ENCODE measurements around the gene PLA2G4B.
A peak's percentile ranks its signal among the peaks of the same experiment; 100 is the strongest.

Gene PLA2G4B

DNA sequence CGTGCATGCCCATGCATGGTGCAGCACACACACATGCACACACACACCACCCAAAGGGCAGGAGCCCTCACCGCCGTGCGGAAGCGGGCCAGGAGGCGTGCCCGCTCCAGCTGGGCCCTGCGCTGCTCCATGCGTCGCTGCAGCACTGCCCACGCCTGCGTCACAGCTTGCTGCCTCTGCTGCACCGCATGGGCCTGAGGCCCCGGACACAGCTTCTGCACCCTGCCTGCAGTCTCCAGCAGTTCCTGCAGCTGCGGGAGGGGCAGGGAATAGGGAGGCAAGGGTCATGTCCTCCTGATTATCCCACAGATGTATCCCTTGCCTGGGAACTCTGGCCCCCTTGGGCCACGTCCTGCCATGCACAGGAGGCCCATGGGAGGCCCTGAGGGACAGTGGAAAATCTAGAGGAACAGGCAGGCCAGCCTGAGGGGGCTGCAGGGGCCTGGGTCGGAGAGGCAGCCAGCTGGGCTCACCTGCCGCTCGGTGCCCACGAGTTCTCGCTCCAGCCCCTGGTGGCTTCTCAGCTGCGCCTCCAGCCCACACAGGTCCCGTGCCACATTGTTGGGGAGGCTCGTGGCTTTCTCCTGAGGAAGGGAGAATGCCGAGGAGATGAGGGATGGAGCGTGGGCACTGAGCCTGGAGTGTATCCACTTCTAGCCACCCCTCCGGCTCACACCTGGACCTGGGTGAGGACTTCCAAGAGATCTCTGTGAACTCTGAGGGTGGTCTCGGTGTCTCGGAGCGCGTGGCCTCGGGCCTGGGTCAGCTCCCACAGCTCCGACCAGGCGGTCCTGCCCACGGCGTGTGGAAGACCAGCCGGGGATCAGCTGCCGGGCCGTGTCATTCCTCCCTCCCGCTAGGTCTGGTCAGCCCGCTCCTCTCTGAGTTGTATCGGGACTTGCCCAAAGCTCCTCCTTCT lies 31.4 kb downstream of the PLA2G4B start:
- no peak for DNase-seq (ENCODE audit: low read depth in 2 of 2)

DNA sequence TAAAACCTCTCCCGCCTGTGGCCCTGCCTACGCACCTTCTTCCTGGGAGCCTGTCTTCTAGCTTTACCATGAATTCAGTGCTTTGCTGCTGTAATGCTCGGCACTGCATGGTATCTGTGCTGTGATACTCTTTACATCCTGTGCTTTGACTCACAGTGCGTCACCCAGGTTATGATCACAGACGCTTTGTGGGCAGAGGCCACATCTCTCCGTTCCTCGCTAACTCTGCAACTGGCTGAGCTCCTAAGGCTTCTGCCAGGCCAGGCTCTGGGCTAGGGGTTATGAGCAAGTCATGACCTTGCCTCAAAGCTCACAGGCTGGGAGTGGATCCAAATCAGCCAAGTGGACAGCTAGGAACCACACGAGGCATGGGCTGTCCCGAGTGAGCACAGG lies 32.0 kb downstream of the PLA2G4B start:
- peak; percentile 36 to 38 for DNase-seq (ENCODE audit: low read depth in 2 of 2)

DNA sequence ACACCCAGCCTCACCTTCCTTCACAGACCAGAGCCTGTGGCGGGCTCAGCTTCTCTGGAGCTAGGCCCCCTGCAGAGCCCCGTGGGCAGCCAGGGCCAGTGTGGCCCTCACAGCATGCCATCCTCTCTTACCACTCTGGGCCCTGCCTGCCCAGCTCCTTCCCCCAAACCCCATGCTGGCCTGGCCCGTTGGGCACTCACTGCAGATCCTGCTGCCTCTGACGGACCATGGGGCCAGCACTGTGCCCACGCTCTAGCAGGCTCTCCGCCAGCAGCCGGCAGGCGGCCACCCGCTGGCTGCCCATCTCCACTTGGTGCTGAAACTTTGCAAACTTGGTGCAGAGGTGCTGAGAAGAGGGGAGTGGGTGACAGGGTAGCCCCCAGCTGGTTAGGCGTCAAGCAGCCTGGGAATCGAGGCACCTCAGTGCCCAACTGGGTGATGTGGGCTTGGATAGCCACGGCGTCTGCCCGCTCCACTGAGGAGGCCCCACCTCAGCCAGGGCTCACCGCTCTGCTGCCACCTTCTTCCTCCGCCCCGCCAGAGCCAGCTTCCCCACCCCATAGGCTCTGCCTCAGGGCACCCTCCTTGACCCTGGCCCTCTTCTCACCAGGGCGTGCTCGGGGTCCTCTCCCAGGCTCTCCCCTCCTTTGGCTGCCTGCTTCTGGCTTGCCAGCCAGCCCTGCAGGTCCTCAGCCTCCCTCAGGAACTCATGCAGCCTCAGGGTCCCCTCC lies 32.7 kb downstream of the PLA2G4B start:
- no peak for DNase-seq (ENCODE audit: low read depth in 2 of 2)

DNA sequence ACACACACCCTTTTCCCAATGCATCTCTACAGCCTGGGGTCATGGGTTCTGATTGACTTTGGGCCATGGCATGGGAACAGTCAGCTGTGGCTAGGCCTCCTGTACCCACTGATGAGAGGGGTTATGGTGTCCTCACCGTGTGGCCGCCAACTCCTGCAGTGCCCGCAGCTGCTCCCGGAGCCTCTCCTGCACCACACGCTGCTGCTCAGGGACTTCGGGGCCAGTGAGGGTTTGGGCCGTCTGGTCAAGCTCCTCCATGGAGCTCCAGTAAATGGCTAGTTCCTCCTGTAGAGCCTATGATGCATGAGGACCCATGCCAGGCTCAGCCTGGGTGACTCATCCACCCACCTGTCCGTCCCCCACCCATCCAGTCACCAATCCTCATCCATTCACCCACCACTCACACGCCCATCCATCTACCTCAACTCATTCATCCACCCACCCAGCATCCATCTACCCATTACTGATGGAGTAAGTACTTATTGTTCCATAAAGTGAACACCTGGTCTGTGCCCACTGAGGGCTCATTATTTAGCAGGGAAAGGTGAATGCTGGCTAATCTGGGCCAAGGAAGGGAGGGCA lies 33.6 kb downstream of the PLA2G4B start:
- no peak for DNase-seq (ENCODE audit: low read depth in 2 of 2)

DNA sequence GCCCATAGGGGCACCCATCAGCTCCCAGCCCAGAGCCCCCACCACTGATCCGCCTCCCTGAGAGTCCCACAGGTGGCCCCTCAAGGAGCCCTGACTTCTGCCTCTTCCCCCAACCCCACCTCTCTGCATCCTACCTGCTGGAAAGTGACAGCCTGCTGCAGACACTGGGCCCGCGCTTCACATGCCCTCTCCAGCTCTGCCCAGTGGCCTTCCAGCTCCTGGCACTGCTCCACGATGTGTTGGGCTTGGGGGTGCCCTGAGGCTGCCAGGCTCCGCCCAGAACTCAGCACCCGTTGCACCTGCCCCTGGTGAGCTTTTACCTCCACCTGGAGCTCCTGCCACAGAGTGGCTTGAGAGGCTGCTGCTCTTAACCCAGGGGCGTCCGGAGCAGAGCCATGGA lies 35.1 kb downstream of the PLA2G4B start:
- DNase-seq (ENCODE audit: low read depth in 2 of 2), result no peak

DNA sequence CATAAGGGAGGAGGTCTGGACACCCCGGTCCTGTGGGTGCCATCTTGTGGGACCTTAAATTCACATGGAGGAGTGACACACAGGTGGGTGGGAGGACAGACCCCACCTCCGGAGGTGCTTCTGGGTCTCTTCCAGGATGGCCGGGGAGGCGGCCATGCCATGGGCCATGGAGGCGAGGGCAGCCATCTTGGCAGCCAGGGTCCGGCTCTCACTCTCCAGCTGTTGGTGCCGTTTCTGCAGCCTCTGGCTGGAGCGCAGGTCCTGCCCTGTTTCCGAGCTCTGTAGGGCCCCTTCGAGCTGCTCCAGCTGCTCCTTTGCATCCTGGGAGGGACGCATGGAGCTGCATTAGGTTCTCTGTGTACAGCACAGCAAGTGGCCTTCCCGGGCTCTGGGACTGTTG lies 36.1 kb downstream of the PLA2G4B start:
- no peak for DNase-seq (ENCODE audit: low read depth in 2 of 2)

DNA sequence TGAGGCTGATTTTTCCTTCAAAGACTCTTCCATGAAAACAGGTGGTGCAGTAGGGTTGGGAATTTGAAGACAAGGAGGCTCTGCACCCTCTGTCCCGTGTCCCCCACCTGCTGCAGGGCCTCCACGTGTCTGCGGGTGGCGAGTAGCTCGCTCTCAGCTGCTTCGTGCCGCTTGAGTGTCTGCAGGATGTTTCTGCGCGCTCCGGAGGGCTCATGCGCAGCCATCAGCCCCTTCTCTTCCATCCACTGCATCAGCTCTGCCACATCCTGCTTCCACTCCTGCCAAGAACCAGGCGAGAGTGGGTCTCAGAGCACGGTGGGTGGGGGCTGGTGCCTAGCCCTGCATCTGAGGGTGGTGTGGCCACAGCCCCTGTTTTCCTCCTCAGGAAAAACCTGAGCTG lies 37.4 kb downstream of the PLA2G4B start:
- DNase-seq (ENCODE audit: low read depth in 2 of 2), result no peak

DNA sequence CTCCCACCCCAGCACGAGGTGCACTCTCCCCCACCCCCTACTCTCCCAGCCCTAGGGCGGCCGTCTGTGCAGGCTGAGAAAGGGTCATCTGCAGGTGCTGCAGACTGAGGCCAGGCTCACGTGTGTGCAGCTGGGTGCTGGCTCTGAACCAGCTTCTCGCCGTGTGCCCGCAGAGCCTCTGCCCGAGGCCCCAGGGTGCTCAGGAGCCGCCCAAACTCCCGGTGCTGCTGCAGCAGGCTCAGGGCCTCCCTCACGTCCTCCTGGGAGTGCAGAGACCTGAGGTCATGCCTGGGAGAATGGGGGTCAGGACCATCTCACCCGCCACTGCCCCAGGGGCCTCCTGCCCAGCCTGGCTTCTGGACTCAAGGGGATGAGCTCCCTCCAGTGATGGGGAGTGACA lies 38.0 kb downstream of the PLA2G4B start:
- no peak for DNase-seq (ENCODE audit: low read depth in 2 of 2)

DNA sequence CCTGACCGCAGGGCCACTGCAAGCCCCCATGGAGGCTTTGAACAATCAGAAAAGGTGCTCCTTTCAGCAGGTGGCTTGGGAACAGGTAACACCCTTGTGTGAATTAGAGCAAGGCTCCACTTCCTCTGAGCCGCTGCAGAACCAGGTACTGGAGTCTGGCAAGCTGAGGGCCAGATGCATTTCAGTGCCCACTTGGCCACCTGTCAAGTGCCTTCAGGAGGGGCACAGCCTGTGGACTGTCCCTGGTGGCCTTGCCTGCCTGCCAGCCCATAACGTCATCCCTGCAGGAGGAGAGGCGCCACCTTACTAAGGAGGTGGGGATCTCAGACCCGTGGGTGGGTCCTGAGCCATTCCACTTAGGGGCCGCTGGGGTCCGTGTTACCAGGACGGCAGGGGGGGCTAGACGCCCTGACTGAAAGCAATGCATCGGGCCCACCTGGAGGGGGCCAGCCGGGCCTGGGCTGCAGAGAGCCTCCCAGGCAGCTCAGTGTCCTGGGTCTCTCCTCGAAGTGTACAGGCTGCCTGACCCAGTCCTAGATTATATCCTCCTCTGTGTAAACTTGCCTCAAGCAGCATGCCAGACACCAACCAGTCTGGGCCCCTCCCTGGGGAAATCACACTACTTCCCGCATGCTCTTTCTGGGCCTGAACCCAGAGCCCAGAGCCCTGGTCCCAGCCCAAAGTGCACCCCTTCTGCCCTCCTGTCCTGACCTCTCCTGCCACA lies 39.1 kb downstream of the PLA2G4B start:
- no peak for DNase-seq (ENCODE audit: low read depth in 2 of 2)

DNA sequence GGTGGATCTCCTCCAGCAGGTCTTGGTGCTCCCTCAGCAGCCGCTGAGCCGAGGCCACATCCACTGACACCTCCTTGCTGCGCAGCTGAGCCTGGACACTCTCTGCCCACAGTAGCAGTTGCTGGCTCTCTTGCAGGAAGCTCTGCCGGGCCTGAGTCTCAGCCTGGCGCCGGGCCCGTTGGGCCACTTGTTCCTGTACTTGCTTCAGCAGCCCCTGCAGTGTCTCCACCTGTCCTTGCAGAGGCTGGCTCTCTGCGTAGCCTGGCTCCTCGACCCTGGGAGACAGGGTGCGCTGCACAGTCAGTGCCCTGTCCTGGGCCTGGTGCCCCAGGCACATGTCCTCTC lies 39.7 kb downstream of the PLA2G4B start:
- no peak for DNase-seq (ENCODE audit: low read depth in 2 of 2)

DNA sequence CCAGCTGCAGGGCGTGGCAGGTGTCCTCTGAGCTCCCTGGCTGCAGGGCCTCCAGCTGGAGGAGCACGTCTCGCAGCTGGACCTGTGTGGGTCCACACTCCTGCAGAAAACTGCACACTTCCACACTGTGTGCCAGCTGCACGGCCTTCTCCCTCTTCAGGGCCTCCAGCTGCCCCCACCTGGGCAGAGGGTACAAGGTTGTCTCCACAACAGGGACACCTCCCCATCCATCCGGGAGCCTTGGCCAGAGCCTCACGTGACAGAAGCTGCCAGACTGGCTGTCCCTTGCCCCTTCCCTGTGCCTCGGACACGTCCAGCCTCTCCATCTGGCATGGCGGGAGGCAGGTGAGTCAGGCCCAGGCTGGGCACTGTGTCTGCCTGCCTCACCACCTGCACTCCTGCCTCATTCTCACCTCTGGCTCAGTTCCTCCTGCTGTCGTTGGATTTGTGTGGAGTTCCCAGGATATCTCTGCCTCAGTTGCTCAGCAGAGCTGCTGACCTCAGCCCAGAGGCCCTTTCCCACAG lies 40.7 kb downstream of the PLA2G4B start:
- no peak for DNase-seq (ENCODE audit: low read depth in 2 of 2)

DNA sequence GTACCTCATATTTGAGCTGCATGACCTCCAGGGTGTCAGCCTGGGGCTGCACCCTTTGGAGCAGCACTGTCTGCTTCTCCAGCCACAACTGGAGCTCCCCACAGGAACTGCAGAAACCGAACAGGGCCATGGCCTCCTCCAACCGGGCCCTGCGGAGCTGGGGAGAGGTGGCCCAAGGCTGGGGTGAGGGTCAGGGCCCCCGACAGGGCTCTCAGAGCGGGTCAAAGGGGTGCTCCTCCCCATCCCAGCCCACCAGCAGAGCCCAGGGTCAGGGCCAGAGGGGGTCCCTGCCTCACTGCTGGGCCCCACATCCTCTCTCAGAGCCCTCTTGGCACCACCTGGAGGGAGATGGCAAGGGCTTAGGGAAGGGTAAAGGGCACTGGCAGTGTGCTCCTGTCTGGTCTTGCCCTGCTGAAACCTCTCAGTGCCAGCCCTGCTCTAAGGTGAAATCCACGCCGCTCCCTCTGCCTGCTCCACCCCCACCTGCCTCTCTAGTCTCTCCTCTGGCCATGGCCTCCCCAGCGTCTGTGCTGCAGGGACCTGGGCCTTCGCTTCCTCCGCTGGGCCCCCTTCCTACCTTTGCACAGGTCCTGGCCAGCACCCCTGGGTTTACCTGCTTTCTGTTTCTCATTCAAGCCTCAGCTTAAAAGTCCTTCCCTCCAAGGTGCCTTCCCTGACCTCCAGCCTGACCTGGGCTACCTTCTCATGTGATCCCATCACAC lies 41.7 kb downstream of the PLA2G4B start:
- no peak for DNase-seq (ENCODE audit: low read depth in 2 of 2)

DNA sequence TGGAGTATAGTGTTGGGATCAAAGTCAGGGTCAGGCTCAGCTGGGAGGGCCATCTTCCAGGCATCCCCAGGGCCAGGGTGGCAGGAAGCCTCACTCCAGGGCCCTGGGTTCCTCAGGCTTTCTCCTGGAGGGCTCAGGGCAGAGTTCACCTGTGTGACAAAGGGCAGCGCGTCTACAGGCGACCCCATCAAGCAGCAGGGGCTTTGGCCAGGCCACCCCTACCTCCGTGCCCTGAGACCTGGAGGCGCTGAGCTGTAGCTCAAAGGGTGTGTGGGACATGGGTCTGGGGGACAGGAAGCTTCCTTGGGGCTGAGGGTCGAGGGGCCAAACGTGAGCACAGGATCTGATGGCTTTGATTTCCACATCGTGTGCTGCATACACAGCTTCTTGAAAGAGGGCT lies 42.4 kb downstream of the PLA2G4B start:
- DNase-seq (ENCODE audit: low read depth in 2 of 2), result no peak

DNA sequence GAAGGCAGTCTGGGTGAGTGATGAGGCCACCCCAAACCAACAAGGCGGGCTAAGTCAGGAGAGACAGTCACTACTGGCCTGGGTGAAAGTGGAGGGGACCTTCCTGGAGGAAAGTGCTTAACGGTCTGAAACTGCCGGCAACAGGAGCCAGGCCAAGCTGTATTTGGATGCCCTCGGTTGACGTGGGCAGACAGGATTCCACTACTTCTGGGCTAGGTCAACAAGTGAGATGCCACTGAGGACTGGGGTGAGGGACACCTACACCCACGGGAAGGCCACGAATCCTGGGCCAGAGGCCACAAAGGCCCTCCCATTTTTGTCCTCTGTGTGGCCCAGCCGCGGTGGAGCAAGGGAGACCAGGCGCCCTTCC lies 42.9 kb downstream of the PLA2G4B start:
- no peak for DNase-seq (ENCODE audit: low read depth in 2 of 2)

DNA sequence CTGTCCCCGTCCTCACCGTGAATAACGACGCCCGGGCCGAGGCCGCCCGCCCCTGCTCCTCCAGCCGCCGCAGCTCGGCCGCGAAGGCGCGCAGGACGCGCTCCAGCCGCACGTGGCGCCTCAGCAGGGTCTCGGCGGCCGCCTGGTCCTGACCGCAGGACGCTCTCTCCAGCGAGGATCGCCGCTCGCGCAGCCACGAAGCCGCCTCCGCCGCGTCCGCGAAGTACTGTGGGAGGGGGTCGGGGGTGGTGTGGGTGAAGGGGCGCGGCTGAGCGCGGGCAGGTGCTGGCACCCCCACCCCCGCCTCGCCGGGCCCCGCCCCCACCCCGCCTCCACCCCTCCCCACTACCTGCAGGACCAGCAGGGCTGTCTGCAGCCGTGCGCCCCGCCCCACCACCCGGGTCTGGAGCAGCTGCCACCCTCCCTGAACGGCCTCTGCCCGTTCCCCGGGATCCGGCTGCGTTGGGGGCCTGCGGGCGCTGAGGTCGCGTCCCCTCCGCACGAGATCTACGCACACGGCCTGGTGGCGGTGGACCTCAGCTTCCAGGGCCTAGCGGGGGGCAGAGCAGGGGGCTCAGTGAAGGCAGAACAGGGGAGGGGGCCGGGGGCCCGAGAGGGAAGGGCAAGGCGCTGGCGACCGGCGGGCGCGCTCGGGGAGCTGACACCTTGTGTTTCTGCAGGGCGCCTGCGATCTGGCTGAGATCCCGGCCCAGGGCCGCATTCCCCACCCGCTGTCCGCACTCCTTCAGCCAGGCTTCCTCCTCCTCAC lies 43.5 kb downstream of the PLA2G4B start:
- no peak for DNase-seq (ENCODE audit: low read depth in 2 of 2)

DNA sequence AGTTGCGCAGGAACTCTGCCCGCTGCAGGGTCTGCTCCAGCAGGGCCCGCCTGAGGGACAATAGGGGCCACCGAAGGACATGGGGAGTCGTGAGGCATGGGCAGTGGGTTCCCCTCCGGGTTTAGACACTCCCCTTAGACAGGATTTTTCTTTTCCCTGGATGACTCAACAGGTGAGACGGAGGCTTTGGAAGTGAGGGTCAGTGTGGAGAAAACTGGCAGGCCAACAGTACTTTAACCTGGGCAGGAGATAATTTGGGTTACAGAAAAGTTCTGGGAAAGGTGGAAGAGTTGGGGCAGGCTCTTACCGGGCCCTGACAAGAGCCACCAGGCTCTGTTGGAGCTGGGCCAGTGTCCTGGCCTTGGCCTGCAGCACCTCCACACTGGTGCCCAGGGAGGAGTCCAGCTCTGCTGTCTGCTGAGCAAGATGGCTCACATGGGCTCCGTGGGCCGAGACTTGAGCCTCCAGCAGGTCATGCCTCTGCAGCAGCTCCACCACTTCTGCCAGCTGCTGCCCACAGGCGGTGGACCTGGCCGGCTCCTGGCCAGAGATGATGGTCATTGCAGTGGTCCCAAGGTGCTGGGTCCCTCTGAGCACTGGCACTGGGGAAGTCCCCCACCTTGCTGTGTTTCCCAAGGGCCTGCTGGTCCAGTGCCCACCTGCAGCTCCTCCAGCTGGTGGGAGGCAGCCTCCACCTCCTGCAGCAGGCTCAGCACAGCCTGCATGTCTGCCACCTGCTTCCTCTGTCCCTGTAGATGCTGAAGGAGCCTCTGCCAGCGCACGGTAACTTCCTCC lies 44.2 kb downstream of the PLA2G4B start:
- DNase-seq (ENCODE audit: low read depth in 2 of 2), result no peak

DNA sequence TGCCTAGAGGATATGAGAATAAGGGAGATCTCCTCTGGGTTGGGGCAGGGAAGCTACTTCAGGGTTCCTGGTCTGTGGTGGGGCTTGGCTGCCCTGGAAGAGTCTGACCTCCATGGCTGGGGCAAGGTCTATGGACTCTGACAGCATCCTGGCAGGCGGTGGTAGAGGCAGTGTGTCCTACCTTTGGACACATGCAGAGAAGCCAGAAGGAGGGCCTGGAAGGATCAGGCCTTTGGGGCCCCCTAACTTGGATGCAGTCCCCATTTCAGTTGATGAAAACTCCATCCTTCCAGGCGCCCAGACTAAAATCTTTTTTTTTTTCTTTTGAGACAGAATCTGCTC lies 44.8 kb downstream of the PLA2G4B start:
- DNase-seq (ENCODE audit: low read depth in 2 of 2), result no peak

DNA sequence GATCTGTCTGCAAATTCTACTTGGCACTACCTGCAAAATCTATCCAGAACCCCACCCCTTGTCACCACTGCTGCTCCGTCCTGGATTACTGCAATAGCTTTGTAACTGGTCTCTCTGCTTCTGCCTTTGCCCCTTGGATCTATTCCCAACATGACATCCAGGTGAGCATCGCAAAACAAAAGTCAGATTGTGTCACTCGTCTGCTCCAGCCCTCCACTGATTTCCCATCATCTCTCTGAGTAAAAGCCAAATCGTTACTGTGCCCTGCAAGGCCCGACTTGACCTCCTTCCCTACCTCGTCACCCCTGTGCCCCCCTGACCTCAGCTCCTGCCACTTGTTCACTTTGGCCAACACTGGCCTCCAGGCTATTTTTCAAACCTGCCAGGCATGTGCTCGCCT lies 45.8 kb downstream of the PLA2G4B start:
- DNase-seq (ENCODE audit: low read depth in 2 of 2), result no peak

DNA sequence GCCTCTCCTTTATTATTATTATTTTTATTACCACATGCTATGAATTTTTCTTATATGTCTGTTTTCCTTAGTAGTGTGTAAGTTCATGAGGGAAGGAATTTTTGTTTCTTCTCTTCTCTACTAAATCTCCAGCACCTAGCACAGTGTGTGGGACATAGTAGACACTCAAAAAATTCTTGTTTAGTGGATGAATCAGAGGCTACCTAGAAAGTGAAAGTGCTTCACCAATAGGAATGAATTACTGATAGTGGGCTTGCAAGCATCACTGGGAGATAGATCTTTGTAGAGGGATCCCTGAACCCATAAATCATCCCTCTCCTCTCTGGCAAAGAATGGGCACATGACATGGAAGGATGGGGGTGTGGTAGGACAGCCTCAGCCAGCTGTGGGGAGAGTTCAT lies 46.7 kb downstream of the PLA2G4B start:
- DNase-seq (ENCODE audit: low read depth in 2 of 2), result no peak

DNA sequence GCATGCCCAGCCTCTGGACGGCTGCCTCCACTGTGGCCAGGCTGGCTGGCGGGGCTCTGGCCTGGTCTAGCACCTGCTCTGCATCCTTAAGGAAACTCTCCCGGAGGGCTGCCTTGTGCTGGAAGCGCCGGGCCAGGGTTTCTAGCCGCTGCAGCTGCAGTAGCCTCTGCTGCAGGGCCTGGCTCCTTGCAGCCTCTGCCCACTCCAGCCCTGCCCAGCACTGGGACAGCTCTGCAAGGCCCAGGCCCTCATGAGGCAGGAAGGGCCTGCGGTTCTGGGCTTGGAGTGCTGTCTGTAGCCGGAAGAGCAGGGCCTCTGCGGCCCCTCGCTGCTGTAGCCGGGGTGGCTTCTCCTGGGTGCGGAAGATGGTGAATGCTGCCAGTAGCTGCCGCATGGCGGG lies 47.2 kb downstream of the PLA2G4B start:
- no peak for DNase-seq (ENCODE audit: low read depth in 2 of 2)

Measured in activated CD4-positive, alpha-beta T cell treated with anti-CD3 and anti-CD28 coated beads for 24 hours (primary cell).